ENCODE results near the gene SEZ6L. TPM values are rescaled to one million over a fixed set of nuclear protein-coding genes. Genes with fewer than 3 reads are reported as not detected.

The SEZ6L gene
- total RNA-seq, 1 donor from 2014 or later = not detected

- no peak for DNase-seq (ENCODE audit: low read depth)
Measured at GRCh38 chr22:26245001-26245400, 75.7 kb downstream of the SEZ6L start.

- DNase-seq (ENCODE audit: low read depth) = no peak
Measured at GRCh38 chr22:26246552-26246951, 77.3 kb downstream of the SEZ6L start.

GRCh38 chr22:26251869-26252268 lies 82.6 kb downstream of the SEZ6L start:
- DNase-seq (ENCODE audit: low read depth) = no peak

GRCh38 chr22:26259510-26259909 lies 90.2 kb downstream of the SEZ6L start:
- DNase-seq (ENCODE audit: low read depth) = peak; percentile 5

- DNase-seq (ENCODE audit: low read depth) = no peak
Measured at GRCh38 chr22:26264162-26264561, 94.9 kb downstream of the SEZ6L start.

GRCh38 chr22:26265281-26265680 lies 96.0 kb downstream of the SEZ6L start:
- DNase-seq (ENCODE audit: low read depth) = no peak

GRCh38 chr22:26265909-26266308 lies 96.6 kb downstream of the SEZ6L start:
- DNase-seq (ENCODE audit: low read depth) = no peak

GRCh38 chr22:26267856-26268255 lies 98.6 kb downstream of the SEZ6L start:
- DNase-seq (ENCODE audit: low read depth) = no peak

- DNase-seq (ENCODE audit: low read depth) = no peak
Measured at GRCh38 chr22:26269572-26269971, 100.3 kb downstream of the SEZ6L start.

GRCh38 chr22:26271427-26271826 lies 102.2 kb downstream of the SEZ6L start:
- no peak for DNase-seq (ENCODE audit: low read depth)

- no peak for DNase-seq (ENCODE audit: low read depth)
Measured at GRCh38 chr22:26273011-26273675, 103.9 kb downstream of the SEZ6L start.

GRCh38 chr22:26276529-26277160 lies 107.4 kb downstream of the SEZ6L start:
- no peak for DNase-seq (ENCODE audit: low read depth)

GRCh38 chr22:26281941-26282340 lies 112.7 kb downstream of the SEZ6L start:
- DNase-seq (ENCODE audit: low read depth) = no peak

- no peak for DNase-seq (ENCODE audit: low read depth)
Measured at GRCh38 chr22:26283330-26283729, 114.1 kb downstream of the SEZ6L start.

GRCh38 chr22:26285632-26286031 lies 116.4 kb downstream of the SEZ6L start:
- DNase-seq (ENCODE audit: low read depth) = no peak

GRCh38 chr22:26286091-26286820 lies 117.0 kb downstream of the SEZ6L start:
- DNase-seq (ENCODE audit: low read depth) = no peak

GRCh38 chr22:26287382-26288225 lies 118.3 kb downstream of the SEZ6L start:
- no peak for DNase-seq (ENCODE audit: low read depth)

- DNase-seq (ENCODE audit: low read depth) = no peak
Measured at GRCh38 chr22:26289611-26290101, 120.4 kb downstream of the SEZ6L start.

GRCh38 chr22:26291940-26292666 lies 122.8 kb downstream of the SEZ6L start:
- DNase-seq (ENCODE audit: low read depth) = no peak

GRCh38 chr22:26292667-26292995 lies 123.4 kb downstream of the SEZ6L start:
- DNase-seq (ENCODE audit: low read depth) = no peak

- DNase-seq (ENCODE audit: low read depth) = no peak
Measured at GRCh38 chr22:26295563-26296126, 126.4 kb downstream of the SEZ6L start.
